Fibroblast of skin of back (primary cell): Measurements from ENCODE around the gene MAML1.

Experiments
- DNase-seq: peaks from one replicate; pipeline ENCODE4 v3.0.0-alpha.2; 2013

MAML1 gene

DNA sequence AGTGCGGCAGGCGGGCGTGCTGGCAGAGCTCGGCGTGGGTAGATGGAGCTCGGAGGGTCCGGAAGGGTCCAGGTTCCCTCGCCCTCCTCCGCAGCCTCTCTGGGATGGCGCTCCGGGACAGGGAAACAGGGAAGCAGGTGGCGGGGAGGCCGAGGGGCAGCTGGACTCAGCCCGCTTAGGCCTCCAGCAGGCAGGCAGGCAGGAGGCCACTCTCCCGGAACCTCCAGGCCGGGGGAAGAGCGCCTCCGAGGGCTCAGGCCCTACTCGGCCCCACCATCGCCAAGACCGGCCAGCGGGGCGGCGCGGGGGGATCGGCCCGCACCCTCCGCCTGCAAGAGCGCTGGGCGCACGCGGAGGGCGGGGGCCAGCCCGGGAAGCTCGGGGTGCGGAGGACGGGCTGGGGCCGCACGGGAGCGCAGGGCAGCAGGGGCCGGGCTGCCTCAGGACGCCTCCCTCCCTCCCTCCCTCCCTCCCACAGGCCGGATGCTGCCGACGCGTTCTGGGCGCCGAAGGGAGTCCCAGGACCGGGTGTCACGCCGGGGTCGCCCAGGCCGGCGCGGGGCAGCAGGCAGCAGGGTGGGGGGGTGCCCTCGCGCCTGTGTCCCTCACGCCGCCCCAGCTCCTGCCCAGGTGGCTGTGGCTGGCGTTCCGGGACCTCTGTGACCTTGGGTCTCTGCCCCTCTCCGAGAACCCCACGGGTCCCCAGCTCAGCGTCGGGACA lies 73.1 kb downstream of the MAML1 start:
- DNase-seq: peak; percentile 56

DNA sequence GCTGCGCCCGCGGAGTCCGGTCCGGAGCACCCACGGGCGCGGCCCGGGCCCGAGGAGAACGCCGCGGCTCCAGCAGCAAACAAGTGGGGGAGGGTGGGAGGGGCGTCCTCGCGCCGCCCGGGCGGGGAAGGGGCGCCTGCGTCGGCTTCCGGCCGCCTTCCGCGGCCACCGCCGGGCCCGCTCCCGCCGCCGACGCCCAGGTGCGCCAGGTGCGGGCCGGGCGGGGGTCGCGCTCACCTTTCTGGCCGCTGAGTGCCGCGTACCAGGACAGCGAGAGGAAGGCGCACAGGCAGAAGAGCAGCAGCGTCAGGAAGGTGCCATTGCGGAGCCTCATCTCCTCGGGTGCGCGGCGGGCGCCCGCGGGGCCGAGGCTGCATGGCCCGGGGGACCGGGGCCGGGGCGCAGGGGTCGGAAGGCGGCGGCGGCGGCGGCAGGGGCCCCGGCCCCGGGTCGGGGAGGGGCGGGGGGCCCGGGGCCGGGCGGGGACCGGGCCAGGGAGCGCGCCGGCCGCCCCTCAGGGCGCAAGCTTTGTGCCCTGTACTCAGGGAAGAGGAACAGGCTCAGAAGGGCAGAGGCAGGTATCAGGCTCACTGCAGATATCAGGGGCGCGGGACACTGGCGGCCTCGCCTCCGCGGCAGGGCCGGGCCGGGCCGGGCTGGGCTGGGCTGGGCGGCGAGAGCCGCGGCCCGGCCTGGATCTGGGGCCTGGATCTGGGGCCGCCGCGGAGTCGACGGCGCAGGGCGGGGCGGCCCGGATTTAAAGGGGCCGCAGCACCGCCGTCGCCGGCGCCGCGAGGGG lies 73.8 kb downstream of the MAML1 start, which contains the start of gene MGAT4B:
Gene MGAT4B (minus strand): TSS at position 617 of the 799 bp plus-strand sequence. CDS start 283 bp downstream, at position 334.
- peak; percentile 81 for DNase-seq

DNA sequence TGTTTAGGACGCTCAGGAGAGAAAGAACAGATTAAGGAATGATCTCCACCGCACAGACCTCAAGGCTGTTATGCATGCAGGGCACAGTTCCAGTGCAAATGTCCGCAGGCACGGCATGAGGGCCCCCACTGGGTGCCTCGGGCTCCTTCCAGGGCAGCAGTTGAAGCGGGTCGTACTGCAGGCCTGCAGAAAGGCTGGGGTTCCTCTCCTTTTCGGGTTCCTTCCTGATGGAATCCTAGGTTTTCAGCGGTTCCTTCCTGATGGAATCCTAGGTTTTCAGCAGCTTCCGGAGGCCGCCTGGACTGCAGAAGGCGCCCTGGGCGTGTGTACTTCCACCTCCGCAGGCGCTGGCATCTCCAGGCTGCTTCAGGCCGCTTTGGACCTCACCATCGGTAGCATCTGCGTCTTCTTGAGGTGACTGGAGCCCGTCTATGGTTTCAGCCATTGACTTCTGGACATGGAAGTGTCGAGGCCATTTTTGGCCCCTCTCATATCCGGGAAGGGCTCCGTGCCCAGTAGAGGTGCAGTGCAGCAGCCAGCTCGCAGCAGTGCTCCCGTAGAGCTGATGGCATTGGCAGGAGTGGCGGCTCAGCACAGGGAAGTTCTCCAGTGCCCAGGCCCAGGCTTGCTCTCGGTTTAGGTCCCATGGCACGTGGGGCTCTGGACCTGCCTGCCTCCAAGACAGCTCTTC lies 79.7 kb downstream of the MAML1 start:
- no peak for DNase-seq

DNA sequence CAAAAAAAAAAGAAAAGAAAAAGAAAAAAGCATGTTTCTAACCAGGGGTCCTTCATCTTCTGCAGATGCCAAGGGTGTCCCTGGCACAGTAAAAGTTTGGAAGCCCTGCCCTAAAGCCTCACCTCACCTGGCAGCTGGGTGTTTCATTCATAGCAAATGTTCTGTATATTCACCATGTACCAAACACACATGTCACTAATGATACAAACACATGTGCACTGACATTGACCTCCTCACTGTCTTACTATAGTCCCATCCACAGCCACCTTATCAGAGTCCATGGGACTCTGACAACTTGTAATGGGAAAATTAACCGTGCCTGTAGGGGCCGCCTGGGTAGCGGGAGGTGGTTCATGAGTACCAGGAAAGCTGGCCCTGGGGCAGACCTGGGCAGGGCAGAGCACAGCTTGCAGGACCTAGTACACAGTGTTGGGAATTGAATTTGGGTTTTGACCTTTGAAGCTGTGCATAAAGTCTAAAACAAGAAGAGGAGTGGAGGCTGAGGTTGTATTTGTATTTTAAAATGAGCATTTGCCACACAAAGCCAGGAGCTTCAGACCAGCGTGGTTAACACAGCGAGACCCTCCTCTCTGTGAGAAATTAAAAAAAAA lies 80.5 kb downstream of the MAML1 start:
- no peak for DNase-seq

DNA sequence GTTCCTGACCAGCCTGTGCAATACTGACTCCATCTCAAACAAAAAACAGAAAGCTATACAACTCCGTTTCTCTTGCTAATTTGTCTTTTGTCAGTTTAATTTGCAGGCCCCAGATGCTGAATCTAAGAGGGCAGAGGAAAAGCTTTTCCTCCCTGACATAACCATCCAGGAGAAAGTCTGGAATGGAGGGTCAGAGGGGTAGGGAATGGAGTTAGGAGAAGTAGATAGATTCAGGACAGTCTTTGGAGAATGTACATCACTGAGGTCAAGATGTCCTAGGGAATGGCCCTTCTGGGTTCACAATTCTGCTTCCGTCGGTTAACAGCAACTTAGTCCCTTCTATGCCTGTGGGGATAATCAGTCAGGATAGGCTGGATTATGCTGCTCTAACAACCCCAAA lies 81.5 kb downstream of the MAML1 start:
- DNase-seq: no peak

DNA sequence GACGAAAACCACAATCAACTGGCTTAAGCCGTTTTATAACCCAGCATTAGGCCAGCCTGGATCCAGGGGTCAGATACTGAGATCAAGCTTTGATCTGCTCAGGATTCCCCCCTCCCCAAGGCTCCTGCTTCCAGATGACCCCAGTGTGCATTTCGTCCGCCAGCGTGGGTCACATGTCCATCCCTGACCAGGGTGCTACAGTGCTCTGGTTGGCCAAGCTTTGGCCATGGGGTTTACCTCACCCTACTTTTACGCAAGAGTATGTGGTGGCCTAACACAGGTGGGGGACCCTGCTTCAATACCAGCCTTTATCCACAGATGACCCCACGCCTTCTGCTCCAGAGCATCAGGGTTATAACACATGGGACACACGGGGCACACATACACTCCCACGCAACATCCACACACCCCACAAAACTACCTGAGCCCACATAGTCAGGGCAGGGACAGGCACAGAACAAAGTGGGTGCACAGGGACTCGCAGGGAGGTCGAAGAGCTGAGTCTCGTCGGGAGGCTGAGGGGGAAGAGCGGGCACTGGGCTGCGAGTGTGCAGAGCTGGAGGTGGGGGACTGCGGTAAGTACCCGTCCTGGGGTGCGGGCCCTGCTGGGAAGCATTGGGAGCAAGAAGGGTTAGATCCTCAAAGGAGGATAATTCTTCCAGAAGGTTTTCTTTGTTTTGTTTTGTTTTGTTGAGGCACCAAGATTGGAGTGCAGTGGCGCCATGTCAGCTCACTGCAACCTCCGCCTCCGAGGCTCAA lies 83.0 kb downstream of the MAML1 start:
- no peak for DNase-seq

DNA sequence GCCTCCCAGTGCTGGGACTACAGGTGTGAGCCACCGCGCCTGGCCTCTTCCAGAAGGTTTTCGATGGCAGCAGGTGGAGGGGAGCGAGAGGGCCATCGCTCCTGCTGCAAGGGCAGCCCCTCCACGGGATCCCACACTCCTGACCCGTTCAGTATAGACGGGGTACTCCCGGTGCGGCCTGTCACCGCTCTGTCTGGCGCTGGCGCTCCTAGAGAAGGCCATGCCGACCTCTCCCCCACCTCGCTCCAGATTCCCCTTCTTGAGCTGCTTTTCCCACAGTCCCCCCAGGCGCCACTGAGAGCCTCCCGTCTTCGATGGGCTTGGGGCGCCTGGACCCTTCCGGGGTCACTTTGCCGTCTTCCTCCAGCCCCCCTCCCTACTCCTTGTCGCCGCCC lies 83.8 kb downstream of the MAML1 start:
- no peak for DNase-seq

DNA sequence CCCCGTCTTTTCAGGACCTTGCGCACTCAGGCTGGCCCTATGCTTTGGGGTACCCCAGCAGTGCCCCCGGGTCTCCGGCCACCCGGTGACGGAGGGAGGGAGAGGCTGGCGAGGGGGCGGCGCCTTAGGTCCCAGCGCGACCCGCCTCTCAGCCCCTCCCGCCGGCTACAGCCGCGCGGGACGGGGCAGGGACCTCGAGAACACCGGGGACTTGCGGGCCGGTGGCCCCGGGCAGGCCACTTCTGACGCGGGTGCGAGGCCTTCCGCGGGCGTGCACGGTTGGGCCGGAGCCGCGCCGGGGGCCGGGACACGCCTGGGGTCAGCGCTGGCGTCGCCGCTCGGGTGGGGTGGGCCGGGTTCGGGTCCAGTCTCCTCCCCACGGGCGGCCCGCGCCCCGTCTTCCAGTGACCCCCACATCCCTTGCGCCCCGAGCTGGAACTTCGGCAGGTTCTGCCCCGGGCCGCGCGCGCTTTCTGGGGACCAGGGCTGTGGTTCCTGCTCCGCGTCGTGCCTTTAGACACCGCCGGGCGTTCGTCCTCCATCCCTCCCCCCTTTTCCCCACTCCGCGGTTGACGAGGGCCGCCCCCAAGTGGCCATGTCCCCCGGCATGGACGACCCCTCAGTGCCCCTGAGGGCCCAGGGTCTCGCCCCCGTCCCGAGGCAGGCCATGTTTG lies 84.3 kb downstream of the MAML1 start:
- DNase-seq: no peak

DNA sequence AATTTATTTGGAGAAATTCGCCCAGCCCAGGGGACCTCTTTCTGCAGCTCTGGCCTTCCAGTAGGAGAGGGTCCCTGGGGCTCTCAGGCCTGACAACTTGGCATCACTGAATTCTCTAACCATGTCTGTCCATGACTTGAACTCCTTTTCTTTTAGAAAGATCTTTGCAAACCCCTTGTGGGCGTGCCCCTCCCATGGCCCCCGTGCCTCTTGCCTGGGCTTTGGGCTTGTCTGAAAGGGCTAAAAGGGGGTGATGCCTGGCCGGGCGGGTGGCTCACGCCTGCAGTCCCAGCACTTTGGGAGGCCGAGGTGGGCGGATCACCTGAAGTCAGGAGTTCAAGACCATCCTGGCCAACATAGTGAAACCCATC lies 84.8 kb downstream of the MAML1 start:
- no peak for DNase-seq

DNA sequence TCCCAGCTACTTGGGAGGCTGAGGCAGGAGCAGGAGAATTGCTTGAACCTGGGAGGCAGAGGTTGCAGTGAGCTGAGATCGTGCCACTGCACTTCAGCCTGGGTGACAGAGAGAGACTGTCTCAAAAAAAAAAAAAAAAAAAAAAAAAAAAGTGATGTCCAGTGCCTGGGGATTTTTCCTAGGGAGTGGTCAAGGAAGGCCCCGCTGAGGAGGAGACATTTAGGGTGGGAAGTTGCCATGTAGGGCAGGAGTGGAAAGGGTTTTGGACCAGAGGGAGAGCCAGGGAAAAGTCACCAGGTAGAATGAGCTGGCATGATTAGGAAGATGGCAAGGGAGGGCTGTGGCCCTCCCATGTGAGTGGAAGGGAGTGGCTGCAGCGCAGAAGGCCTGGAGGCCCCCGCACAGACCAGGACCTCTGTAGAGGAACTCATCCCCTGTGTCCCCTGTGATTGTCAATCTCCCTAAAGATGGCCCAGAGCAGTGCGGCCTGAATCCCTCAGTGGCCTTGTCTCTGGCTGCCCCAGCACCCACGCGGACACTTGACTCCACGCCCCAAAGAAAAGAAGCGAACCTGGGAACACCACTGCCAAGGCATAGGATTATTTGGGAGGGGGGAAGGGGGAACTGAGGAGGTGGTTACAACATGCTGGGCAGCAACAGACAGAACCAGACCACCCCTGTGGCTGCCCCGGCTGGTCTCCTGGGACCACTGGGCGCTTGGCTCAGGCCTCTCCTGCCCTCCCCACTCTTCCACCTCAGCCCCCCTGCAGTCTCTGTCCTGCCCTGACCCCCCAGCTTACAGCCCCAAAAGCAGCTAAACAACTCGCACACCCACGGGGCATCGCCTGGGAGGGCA lies 85.5 kb downstream of the MAML1 start:
- DNase-seq: no peak

DNA sequence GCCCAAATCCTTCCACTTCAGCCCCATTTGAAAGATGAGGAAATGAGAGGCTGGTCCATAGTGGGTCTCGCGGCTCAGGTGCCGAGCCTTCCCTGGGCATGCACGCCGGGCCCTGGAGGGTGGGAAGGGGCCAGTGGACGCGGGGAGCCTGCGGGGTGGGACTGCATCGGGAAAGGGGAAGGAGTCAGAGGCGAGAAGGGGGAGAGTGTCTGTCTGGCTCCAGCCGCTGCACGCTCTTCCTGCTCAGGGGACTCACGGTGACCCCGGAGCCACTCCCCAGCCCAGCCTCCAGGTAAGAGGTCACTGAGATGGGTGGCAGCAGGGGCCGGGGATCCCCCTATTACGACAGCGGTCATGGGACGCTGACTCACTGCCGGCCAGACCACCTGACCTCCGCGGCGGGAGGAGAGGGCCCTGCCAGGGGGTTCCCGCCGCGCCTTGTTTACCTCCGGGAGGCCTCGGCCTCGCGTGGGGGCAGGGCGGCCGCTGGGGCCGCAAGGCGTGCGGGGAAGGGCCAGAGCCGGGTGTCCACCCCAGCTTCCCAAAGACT lies 86.2 kb downstream of the MAML1 start:
- peak; percentile 86 for DNase-seq

DNA sequence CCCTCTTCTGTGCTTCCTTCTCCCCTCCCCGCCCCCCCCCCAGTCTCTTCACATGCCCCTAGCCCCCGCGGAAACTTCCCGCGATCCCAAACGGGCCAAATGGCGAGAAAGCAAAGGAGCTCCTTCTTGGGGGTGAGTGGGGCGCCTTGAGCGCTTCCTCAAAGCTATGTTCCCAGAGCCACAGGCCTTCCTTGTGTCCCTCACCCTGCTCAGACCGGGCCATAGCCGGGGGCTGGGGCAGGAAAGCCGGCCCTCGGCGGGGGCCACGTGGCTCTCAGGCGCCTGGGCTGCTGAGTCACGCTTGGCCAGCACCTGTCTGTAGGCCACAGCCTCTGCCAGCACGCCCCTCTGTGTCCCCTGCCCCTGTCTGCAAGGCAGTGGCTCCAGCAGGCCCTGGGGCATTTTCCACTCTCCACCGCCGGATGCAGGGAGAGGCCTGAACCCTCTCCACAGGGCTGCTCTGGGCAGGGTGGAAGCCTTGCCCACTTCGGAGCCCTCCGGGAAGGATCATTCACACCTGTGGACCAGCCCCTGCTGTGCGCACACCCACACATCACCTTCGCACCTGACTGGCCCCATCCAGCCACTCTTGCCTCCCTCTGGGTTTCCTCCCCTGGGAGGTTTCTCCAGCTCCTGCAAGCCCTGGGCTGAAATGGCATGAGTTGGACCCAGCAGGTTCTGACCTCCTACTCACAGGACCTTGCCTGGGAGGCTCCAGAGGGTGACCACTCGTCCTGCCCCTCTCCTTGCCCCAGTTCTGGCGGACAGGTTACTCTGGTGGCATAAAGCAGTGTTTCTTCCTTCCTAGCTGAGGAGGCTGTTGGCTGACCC lies 86.9 kb downstream of the MAML1 start:
- DNase-seq: peak; percentile 48

DNA sequence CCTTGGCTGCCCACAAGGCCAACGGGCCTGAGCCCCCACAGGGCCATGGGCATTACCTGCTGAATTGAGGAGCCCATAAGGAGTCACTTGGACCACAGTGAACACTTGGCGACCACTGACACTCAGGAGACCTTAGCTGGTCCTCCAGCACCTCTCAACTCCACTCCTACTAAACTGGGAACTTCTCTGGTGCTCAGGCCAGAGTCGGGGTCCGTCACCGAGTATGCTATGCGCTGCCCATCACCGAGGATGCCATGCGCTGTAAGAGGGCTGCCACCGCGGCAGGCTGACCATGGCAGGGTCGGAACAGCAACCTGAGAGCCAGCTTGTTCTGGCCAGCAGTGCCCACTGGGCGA lies 87.5 kb downstream of the MAML1 start:
- no peak for DNase-seq

DNA sequence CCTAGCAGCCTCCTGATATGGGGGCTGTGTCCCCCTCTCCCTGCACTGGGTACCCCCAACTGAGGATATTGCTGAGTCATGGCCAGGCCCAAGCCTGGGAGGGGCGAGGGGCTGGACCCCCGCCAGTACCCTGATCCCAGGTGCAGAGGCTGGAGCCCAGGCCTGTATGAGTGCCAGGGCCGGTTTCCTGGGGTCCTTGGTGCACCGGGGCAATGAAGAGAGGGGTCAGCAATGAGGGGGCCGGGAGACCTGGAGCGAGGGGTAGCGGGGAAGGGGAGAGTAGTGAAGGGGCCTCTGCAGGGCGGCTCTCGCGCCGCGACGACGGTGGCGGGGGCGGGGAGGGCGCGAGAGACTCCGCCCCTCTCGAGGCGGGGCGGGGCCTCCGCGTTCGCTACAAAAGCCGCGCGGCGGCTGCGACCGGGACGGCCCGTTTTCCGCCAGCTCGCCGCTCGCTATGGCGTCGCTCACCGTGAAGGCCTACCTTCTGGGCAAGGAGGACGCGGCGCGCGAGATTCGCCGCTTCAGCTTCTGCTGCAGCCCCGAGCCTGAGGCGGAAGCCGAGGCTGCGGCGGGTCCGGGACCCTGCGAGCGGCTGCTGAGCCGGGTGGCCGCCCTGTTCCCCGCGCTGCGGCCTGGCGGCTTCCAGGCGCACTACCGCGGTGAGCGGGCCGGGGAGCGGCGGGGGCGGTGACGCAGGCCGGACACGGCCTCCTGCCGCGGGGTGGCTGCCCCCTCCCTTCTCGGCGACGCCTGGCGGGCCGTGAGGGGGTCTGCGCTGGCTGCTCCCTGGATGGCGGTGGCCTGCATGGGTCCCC lies 88.1 kb downstream of the MAML1 start, which contains the start of gene SQSTM1:
Gene SQSTM1 (plus strand): TSS at position 423 of the 815 bp plus-strand sequence. CDS start 32 bp downstream, at position 455.
- DNase-seq: peak; percentile 74

DNA sequence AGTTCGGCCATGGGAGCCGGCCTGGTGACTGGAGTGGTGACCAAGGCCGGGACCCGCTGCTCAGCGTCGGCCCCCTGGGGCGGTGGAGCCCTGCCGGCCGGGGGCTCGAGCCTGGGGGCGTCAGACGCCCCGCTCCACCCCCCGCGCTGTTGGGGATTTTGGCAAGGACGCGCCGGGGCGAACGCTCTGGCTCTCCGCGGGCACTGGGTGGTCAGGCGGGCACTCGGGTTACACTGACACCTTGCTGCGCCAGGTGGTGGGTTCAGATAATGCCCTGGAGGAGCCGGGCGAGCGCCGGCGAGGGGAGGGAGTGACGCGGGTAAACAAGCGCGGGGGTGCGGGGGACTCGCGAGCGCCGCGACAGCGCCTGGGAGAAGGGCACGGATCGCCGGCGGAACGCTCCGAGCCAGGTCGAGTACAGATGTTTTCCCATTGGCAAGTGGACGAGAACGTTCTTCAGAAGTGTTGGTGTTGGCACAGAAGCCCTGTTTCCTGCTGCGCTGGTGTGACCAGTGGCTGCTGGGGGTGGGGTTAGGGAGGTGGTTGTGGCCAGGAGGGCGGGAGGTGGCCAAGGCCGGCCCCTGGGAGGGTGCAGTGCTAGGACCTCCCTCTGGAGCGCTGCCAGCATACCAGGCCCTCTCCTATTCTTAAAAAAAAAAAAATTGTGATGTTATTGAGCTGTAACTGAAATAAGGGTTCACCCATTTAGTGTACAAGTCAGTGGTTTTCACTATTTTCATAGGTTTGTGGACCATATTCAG lies 88.9 kb downstream of the MAML1 start:
- DNase-seq: peak; percentile 96

DNA sequence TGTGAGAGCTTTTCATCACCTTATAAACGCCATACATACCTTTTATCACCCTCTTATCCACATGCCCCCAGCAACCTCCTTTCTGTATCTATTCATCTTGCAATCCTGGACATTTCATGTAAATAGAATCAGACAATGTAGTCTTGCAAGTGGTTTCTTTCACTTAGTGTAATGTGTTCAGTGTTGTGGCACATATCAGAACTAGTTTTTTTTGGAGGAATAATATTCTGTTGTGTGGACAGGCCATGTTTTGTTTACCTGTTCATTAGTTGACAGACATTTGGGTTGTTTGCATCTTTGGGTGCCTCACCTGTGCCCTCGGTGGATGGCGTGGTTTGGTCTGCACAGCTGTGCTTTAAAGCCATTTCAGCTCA lies 89.4 kb downstream of the MAML1 start:
- no peak for DNase-seq

DNA sequence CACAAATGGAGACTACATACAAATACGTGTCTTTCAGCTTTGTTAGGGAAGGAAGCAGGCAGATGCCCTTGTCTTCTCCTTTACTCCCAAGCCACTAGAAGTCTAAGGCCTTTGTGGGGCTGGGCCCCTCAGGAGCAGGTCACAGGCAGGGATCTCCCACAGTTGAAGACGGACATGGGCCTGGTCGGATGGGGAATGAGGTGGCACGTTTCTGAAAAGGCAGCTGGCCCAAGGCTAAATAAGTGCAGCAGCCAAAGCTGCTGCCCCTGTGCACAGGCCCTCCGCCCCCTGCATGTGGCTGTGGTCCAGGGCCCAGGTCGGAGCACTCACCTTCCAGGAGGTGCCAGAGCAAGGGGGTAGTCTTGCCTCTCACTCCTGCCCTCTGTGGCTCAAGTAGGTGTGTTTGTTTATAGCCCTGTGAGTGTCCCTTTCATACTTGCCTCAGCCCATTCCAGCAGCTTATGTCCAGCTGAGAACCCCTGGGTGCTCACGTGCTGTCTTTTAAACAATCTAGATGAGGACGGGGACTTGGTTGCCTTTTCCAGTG lies 89.9 kb downstream of the MAML1 start:
- no peak for DNase-seq
